ENCODE data around the gene TNFSF11. TPM values are rescaled to one million over a fixed set of nuclear protein-coding genes. Genes with fewer than 3 reads are reported as not detected.

Gene TNFSF11
- total RNA-seq, 1 experiment from 2014 or later: not detected

DNA sequence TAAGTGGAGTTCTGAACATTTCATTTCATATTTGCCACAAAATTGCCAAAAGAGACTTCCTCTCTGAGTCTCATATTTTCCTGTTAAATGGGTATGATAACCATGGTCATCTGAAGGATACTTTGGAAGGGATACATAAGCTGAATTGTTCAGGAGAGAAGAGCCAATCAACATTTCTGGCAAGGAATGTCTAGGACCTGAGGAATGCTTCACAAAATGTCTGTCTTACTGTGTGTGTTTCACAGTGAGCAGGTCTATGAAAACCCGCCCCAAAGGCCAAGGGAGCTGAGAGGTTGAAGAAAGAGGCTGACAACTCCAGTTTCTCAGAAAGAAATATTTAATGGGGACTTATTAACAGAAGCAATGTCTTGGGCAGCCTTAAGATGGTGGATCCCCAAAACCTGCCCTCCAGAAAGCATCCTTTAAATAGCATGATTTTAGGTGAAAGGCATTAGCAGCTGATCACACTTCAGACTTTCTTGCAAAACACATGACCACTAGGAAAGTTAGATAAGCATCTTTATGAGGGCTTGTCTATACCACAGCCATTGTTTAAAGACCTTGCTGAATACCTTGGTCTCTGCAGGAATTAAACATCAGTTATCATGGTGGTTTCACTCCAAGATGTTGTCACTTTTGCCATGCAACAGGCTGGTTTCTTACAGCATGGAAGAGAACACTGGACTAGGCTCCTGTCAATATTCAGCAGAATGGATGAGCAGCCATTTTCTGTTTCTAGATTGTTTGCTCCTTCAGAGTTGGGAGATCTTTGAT lies 78.9 kb downstream of the TNFSF11 start:
- DNase-seq (ENCODE audit: low spot score): peak; percentile 14

GRCh38 chr13:42653679-42654078 lies 79.7 kb downstream of the TNFSF11 start:
- no peak for DNase-seq (ENCODE audit: low spot score)

DNA sequence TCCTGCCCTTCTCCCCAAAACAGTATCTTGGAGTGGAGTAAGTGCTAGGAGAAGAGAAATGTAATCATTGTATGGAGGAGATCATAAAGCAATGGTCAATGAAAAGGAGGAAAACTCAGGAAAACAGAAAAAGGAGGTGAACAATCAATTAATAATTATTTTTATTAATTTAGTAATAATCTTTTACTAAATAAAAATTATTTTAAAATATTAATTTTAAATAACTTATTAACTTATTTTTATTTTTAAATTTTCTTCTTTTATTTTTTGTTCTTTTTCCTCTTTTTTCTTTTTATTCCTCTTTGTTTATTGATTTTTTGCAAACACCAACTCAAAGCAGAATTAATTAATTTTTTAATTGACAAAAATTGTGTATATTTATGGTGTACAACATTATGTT lies 80.3 kb downstream of the TNFSF11 start:
- no peak for DNase-seq (ENCODE audit: low spot score)

DNA sequence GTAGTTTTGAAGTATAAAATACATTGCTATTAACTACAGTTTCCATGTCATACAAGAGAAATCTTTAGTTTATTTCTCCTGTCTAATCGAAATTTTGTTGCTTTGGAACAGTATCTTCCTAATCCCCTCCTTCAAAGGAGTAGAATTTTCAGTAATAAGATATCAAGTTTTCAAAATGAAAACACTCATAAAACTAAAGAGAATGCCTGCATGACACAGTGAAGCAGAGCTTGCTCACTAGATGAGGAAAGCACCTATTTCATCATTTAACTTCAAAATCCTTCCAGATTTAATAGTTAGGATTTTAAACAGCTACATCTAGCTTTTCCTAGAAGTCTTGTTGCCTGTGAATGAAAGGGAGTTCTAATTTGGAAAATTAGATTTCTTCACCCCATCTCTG lies 80.8 kb downstream of the TNFSF11 start:
- no peak for DNase-seq (ENCODE audit: low spot score)

GRCh38 chr13:42656161-42656560 lies 82.2 kb downstream of the TNFSF11 start:
- DNase-seq (ENCODE audit: low spot score): no peak

GRCh38 chr13:42656958-42657357 lies 83.0 kb downstream of the TNFSF11 start:
- DNase-seq (ENCODE audit: low spot score): no peak

Other genes with a start within 250 kb of the TNFSF11 start
- gene FAM216B, start 207.4 kb downstream of the TNFSF11 start, total RNA-seq (2014; rRNA removed; shearing (Covaris generic)): not detected in 2 replicates